Measurements from ENCODE around the gene SLC66A1. TPM values are rescaled to one million over a fixed set of nuclear protein-coding genes. Genes with fewer than 3 reads are reported as not detected.

Gene SLC66A1
- total RNA-seq, 2 experiments from 2014 or later = 3.6 TPM

DNA sequence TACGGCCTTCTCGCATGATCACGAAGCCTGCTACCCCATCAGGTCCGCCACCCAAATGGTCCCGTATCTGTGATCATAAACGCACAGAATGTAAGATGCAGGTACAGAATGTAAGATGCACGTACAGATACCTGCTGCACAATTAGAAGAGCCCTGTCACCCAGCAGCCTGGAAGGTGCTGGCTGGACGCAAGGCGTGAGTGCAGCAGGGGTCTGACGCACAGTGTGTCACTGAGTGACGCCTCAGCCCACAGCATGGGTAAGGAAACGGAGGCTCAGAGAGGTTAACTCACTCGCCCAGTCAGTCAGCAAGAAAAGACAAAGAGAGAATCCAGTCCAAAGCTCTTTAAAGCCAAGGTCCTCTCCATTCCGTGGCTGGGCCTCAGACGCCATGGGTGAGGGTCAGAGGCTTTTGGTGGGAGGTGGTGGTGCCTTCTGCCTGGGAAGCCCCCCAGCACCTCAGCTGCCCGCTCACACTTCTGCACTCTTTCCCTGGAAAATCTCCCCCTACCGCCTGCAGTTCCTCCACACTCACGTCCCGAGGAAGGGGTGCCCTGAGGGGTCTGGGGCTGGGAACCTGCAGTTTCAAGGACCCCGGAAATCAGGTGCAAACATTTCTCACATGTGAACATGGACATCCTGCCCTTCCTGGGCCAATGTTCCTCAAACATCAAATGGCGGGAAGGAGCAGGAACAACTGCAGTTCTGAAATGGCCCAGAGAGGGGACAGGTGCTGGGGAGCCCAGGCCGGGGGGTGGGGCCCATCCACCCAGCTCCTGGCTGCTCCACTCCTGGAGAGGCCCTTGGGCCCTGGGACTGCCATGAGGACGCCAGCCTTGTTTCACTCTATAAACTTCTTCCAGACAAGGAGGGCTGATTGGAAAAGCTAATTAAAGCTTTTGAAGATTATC lies 59.4 kb downstream of the SLC66A1 start:
- Mint-ChIP-seq H3K27me3 (no peaks in the 10 kb centered on the region), H3K9me3 (no peaks in the 10 kb centered on the region), H3K4me3 (no peak overlapping the region), H3K4me1 (ENCODE audit: low read depth) (peaks cover 30% of the 10 kb centered on the region), H3K27ac (peak overlapping the region; percentile 60), H3K36me3 (ENCODE audit: low read depth) (peaks cover 6% of the 10 kb centered on the region)
- DNase-seq (no peak), ATAC-seq (no peak)
- intact Hi-C loops (cut with micrococcal nuclease) = no loop called here
- CTCF ChIA-PET = interaction anchor here (1.2 to 1.7 kb wide), 2 partner anchors 8 to 210 kb away, joined by 3 to 5 read pairs; no protein-coding TSS in a partner anchor
- POLR2A ChIA-PET = no interaction called here
- TF ChIP-seq, protein P1, sequence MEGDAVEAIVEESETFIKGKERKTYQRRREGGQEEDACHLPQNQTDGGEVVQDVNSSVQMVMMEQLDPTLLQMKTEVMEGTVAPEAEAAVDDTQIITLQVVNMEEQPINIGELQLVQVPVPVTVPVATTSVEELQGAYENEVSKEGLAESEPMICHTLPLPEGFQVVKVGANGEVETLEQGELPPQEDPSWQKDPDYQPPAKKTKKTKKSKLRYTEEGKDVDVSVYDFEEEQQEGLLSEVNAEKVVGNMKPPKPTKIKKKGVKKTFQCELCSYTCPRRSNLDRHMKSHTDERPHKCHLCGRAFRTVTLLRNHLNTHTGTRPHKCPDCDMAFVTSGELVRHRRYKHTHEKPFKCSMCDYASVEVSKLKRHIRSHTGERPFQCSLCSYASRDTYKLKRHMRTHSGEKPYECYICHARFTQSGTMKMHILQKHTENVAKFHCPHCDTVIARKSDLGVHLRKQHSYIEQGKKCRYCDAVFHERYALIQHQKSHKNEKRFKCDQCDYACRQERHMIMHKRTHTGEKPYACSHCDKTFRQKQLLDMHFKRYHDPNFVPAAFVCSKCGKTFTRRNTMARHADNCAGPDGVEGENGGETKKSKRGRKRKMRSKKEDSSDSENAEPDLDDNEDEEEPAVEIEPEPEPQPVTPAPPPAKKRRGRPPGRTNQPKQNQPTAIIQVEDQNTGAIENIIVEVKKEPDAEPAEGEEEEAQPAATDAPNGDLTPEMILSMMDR (IDR thresholded peaks at IDR 0.05) = no peak

DNA sequence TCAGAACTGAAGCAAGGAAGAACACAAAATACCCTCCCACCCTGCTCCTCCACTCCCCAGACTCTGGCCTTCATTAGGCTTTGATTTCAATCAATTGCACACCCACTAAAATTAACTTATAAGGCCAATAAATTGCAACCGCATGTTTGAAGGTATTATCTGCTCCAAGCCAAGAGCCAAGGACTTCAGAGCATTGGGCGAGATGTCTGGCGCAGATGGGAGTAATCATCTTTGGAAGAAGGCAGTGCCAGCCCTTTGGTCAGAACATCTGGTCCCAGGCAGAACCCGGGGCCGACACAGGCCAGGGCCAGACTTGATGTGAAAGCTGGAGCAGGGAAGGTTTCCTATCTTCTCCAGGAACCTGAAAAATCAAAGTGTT lies 60.0 kb downstream of the SLC66A1 start:
- H3K9me3 Mint-ChIP-seq = no peaks in the 10 kb centered on the region
- intact Hi-C loops (cut with micrococcal nuclease) = no loop called here
- ATAC-seq (no peak), DNase-seq (no peak)
- no peaks in the 10 kb centered on the region for H3K27me3 Mint-ChIP-seq
- POLR2A ChIA-PET = interaction anchor here (0.5 kb wide), 1 partner anchor 13 kb away, joined by 3 read pairs; no protein-coding TSS in a partner anchor
- no peak overlapping the region for H3K27ac Mint-ChIP-seq
- CTCF ChIA-PET = interaction anchor here (1.2 to 1.7 kb wide), 2 partner anchors 9 to 210 kb away, joined by 3 to 5 read pairs; no protein-coding TSS in a partner anchor
- no peak overlapping the region for H3K4me3 Mint-ChIP-seq
- H3K36me3 Mint-ChIP-seq (ENCODE audit: low read depth) = peaks cover 12% of the 10 kb centered on the region
- H3K4me1 Mint-ChIP-seq (ENCODE audit: low read depth) = peaks cover 27% of the 10 kb centered on the region
- TF ChIP-seq, protein P1 (IDR thresholded peaks at IDR 0.05) = no peak

DNA sequence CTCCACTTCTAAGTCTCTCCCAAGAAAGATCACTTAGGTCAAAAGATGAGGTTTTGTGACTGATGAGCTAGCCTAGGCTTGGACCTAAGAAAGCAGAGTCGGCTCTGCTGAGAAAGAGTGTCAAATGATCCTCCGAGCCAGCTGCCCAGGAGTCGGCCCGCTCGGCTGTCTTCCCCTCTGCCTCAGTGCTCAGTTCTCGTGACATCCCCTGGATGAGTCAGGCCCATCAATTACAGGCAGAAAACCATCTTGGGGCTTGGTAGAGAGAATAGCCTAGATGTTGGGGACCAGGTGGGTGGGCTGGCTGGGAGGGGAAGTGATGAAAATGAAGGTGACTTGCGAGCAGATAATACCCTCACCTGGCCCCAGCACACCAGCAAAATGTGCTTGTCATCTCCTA lies 60.5 kb downstream of the SLC66A1 start:
- DNase-seq (no peak), ATAC-seq (no peak)
- TF ChIP-seq, protein P1 (IDR thresholded peaks at IDR 0.05) = no peak
- H3K4me1 Mint-ChIP-seq (ENCODE audit: low read depth) = peaks cover 29% of the 10 kb centered on the region
- H3K4me3 Mint-ChIP-seq = no peak overlapping the region
- ChIA-PET POLR2A (interaction anchor here (0.5 kb wide), 1 partner anchor 13 kb away, joined by 3 read pairs; no protein-coding TSS in a partner anchor), CTCF (interaction anchor here (1.2 to 1.7 kb wide), 3 partner anchors 9 to 281 kb away, joined by 3 to 5 read pairs (median 3); no protein-coding TSS in a partner anchor)
- H3K36me3 Mint-ChIP-seq (ENCODE audit: low read depth) = peaks cover 14% of the 10 kb centered on the region
- H3K9me3 Mint-ChIP-seq = no peaks in the 10 kb centered on the region
- peak overlapping the region; percentile 46 for H3K27ac Mint-ChIP-seq
- no peaks in the 10 kb centered on the region for H3K27me3 Mint-ChIP-seq
- intact Hi-C loops (cut with micrococcal nuclease) = no loop called here

DNA sequence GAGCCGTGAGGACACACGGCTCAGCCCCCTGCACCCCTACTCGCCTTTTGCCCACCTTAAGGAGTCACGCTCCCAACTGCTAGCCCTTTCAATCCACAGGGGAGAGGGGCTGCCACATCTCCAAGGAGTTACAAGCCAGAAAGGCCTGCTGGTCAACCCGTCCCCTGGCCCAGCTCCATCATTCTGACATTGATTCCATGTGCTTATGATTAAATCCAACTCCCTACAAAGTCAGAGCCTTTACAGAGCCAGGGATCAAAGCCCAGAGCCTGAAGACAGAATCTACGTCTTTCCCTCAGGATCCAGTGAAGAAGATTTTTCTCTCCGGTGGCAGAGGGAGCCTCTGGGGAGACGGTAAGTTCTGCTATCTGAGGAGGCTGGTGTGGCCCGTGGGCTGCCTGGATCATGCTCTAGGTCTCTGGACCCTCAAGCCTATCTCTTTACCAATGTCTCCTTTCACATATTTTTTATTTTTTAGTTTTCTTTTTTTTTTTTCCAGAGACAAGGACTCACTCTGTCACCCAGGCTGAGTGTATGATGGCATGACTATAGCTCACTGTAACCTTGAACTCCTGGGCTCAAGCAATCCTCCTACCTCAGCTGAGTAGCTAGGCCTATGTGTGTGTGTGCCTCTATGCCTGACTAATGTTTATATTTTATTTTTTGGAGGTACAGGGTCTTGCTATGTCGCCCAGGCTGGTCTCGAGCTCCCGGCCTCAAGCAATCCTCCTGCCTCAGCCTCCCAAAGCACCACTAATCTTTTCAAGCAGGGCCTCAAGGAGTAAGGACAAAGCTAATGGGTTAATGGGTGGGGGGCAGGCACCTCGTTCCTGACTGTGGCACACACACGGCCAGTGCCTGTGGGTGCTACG lies 61.3 kb downstream of the SLC66A1 start:
- H3K9me3 Mint-ChIP-seq = no peaks in the 10 kb centered on the region
- peaks cover 36% of the 10 kb centered on the region for H3K4me1 Mint-ChIP-seq (ENCODE audit: low read depth)
- ATAC-seq (no peak), DNase-seq (no peak)
- TF ChIP-seq, protein P1 (IDR thresholded peaks at IDR 0.05) = no peak
- H3K27ac Mint-ChIP-seq = peak overlapping the region; percentile 55
- ChIA-PET POLR2A (interaction anchor here (0.7 kb wide), 1 partner anchor 12 kb away, joined by 3 read pairs; no protein-coding TSS in a partner anchor), CTCF (interaction anchor here (1.2 to 1.8 kb wide), 4 partner anchors 10 to 280 kb away, joined by 3 to 6 read pairs (median 4); no protein-coding TSS in a partner anchor)
- intact Hi-C loops (cut with micrococcal nuclease) = no loop called here
- peaks cover 23% of the 10 kb centered on the region for H3K36me3 Mint-ChIP-seq (ENCODE audit: low read depth)
- no peak overlapping the region for H3K4me3 Mint-ChIP-seq
- H3K27me3 Mint-ChIP-seq = no peaks in the 10 kb centered on the region

Measured in activated CD8-positive, alpha-beta T cell treated with anti-CD3 and anti-CD28 coated beads for 36 hours (primary cell).